Astrocyte of the spinal cord (primary cell): ENCODE results near the gene HECW1.

ENCODE experiments used
- DNase-seq: peaks from one replicate; pipeline ENCODE4 v3.0.0; 2011; ENCODE audit warnings: low read depth, low spot score
- H3K4me3 ChIP-seq: 2 replicates; pipeline ENCODE4 v1.5.1; 2011; ENCODE audit warnings: low read depth, mild to moderate bottlenecking, low read length, moderate library complexity
- CTCF ChIP-seq: IDR thresholded peaks from 2 replicates; pipeline ENCODE4 v1.5.1; 2012; ENCODE audit warnings: low read depth, mild to moderate bottlenecking, low read length, inconsistent platforms
- in situ Hi-C: cut with HindIII; loops from 2 replicates; pipeline ENCODE4 v1.10.0; 2017; ENCODE audit warnings: low sequenced_read_pairs

HECW1 gene

GRCh38 chr7:43170571-43170970 is 58.1 kb downstream of the HECW1 start:
- no peak for TF ChIP-seq CTCF
- DNase-seq, result no peak
- in situ Hi-C loops, result no loop called here
- H3K4me3 ChIP-seq, result no peak overlapping the region

GRCh38 chr7:43175570-43176200 is 63.2 kb downstream of the HECW1 start:
- no peak for DNase-seq
- no peak overlapping the region for H3K4me3 ChIP-seq
- TF ChIP-seq CTCF, result no peak
- in situ Hi-C loops, result no loop called here

GRCh38 chr7:43179393-43179792 is 66.9 kb downstream of the HECW1 start:
- in situ Hi-C loops, result no loop called here
- DNase-seq, result no peak
- no peak overlapping the region for H3K4me3 ChIP-seq
- no peak for TF ChIP-seq CTCF

- no peak for DNase-seq
- H3K4me3 ChIP-seq, result no peak overlapping the region
- TF ChIP-seq CTCF, result no peak
- in situ Hi-C loops, result no loop called here
Observed at GRCh38 chr7:43192806-43193460, 80.5 kb downstream of the HECW1 start.

GRCh38 chr7:43193893-43194292 is 81.4 kb downstream of the HECW1 start:
- in situ Hi-C loops, result no loop called here
- TF ChIP-seq CTCF, result no peak
- DNase-seq, result no peak
- no peak overlapping the region for H3K4me3 ChIP-seq

- in situ Hi-C loops, result no loop called here
- H3K4me3 ChIP-seq, result no peak overlapping the region
- no peak for TF ChIP-seq CTCF
- no peak for DNase-seq
Observed at GRCh38 chr7:43195256-43195655, 82.8 kb downstream of the HECW1 start.
